Loucy (cell line): ENCODE measurements around the gene GRSF1.

Source experiments
- CTCF ChIP-seq: fragments of 200-600 bp; sonication (generic); conservative IDR thresholded peaks from 2 replicates; pipeline ENCODE4 v1.5.1; 2014; ENCODE audit warnings: mild to moderate bottlenecking, antibody characterized with exemption, low read length
- EZH2phosphoT487 ChIP-seq: fragments of 200-600 bp; IDR thresholded peaks from 2 replicates; pipeline ENCODE4 v1.6.1; 2018; ENCODE audit warnings: antibody characterized with exemption, mild to moderate bottlenecking, moderate library complexity, borderline replicate concordance

GRCh38 chr4:70787496-70787895 lies 52.2 kb downstream of the GRSF1 start:
- TF ChIP-seq CTCF (no peak), EZH2phosphoT487 (no peak)
